Non-pigmented ciliary epithelial cell (primary cell): ENCODE results near the gene AGRN.

Experiments used
- DNase-seq: peaks from one replicate; pipeline ENCODE4 v3.0.0-alpha.2; 2010; ENCODE audit warnings: low read depth

The AGRN gene

DNA sequence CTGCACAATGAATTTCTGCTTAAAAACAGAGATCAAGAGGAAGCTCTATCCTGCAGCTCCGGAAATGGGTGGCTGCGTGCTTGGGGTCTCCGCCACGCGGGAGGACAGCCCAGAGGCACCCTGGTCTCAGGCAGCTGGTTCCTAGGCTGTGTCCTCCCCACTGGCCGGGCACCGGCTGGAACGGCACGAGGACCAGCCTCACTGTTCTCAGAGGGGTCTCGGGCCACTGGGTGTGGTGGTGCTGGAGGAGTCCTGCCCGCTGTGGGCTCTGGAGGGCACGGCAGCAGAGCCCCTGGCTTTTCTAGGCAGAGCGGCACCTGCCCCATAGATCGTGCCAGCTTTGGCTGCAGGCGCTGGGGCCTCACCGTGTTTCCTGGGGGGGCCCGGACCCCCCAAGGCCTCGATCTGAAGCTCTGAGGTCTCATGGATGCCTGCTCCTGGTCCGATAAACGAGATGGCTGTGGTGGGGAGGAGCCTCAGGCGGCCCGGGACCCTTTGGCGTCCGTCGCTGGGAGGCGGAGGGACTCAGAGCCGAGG is 62.4 kb downstream of the AGRN start:
- DNase-seq = no peak

DNA sequence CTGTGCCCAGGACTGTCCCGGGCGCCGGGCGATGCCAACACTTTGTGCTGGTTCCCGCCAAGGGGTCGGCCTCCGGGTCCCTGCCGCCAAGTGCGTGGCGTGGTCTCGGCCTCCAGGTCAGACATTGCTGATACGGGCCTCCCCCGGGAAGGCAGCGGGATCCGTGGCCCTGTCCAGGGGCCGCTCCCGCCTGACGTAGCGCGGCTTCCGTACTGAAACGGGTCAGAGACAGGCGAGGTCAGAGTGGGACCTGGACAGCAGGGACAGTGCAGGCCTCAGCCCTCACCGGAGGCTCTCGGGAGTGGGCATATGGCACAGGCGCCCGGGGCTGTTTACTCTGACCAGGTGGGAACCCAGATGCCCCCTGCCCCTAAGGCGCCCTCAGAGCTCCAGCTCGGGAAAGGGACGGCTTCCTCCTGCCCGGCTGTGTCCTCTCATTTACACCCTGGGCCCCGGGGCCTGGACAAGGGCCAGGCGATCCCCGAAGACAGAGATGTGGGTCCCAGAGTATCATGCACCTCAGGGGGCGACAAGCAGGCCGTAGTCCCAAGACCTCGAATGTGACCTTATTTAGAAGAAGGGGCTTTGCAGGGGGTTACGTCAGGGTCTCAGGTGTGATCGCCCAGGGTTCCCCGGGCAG is 63.0 kb downstream of the AGRN start:
- no peak for DNase-seq

- no peak for DNase-seq
Observed at GRCh38 chr1:1083416-1084371, 63.8 kb downstream of the AGRN start.

DNA sequence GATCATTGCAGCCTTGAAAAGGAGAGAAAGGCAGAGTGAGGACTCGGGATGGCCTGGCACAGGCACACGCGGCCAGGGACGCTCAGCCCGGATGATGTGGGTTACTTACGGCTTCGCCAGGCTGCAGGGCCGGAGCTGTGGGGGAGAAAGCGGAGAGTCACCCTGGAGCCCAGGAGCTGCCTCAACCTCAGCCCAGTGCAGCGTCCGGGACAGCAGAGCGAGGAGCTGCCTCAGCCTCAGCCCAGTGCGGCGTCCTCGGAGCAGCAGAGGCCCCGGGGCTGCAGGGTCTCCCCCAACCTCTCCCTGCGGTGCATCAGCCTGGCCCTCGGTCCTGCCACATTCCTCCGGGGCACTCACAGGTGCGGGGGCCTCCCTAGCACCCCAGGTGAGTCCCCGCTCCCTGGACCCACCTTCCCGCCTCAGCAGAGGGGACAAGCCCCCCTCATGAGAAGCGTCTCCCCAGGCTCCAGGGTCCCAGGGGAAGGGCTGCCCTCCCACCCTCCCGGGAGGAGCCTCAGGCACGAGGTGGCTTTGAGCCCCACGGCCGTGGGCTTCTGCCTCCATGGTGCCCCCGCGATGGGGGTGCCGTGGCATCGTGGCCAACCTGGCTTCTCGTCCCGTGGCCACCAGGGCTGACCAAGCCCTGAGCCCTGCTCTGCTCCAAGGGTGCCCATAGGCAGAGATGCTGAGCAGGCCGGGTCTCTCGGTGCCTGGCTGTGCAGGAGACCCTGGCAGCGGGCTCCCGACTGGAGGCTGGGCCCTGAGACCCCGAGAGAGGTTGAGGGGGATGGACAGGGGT is 64.7 kb downstream of the AGRN start:
- DNase-seq = no peak

DNA sequence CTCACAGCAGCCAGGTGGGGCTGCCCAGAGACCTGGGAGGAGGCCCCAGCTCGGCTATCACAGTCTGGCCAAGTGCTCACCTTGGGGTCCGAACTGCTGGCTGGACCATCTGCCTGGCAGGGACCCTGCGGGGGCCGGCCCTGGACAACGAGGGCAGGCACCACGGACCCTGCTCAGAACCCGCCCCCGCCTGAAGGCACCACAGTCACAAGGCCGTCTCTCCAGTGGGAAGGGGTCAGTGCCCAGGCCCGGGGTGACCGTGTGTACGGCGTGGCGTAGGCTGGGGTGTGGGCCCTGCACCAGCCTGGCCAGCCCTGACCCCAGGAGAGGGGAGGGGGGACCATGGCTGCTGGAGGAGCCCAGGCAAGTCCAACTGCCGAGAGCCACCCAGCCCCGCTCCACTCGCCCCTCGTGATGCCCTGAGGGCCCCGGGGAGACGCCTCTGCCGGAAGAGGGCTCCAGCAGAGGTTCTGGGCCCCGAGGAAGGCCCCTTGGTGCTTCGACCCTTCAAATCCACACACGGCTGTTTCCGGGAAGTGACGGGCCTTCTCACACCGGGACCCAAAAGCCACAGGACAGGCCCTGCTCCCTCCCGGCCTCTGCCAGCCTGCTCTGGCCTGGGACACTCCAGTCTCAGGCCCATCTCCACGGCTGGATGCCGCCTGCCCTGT is 65.4 kb downstream of the AGRN start:
- no peak for DNase-seq

DNA sequence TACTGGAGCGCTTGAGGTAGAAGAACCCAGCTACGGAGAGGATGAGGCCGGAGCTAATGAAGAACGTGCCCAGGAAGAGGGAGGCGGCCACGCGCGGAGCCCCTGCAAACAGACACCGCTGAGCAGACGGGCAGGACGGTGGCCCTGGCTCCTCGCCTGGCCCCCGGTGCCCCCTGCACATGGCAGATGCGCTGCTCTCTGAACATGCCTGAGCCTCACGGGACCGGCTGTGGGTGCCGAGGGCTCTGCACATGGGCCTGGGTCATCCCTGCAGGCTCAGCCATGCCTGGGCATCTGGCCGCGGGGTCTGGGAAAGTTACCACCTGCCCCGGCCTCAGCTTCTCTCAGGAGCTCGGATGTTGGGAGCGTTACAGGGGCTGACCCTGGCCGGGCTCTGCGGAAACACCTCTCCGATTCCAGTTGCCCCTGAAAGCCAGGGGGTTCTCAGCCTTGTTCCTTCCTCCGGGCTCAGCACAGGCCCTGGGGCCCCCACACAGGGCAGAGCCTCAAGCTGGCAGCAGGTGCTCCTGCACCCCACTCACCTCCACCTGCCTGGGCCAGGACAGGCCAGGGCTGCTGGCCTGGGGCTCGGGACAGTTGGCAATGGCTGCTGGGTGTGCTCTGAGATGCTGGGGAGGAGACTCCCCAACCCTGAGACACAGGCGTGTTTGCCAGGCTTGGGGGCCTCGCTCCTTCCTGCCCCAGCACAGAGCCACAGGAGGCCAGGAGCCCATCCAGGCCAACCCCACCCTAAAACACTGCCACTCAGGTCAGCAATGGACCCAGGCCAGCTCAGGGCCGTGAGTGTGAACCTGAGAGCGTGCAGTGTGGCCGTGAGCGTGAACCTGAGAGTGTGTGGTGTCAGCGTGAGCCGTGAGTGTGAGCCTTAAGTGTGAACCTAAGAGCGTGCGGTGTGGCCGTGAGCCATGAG is 66.3 kb downstream of the AGRN start:
- no peak for DNase-seq

DNA sequence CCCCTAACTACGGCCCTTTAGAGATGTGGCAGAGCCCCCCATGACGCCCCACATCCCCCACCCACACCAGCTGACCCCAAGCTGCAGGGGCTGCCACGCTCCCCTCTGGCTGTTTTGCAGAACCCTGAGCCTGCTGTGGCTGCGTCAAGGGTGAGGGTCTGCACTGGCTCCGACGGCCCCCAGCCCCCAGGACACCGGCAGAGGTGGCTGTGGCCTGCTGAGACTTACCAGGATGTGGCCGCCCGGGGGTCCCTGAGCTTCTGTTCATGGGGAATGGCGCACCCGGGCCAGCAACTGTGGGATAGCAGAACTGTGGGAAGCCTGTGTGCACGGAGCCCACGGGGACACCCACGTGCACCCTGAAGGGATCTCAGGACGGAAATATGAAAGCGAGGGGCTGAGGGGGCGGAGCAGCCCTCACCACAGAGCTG is 67.0 kb downstream of the AGRN start:
- no peak for DNase-seq

DNA sequence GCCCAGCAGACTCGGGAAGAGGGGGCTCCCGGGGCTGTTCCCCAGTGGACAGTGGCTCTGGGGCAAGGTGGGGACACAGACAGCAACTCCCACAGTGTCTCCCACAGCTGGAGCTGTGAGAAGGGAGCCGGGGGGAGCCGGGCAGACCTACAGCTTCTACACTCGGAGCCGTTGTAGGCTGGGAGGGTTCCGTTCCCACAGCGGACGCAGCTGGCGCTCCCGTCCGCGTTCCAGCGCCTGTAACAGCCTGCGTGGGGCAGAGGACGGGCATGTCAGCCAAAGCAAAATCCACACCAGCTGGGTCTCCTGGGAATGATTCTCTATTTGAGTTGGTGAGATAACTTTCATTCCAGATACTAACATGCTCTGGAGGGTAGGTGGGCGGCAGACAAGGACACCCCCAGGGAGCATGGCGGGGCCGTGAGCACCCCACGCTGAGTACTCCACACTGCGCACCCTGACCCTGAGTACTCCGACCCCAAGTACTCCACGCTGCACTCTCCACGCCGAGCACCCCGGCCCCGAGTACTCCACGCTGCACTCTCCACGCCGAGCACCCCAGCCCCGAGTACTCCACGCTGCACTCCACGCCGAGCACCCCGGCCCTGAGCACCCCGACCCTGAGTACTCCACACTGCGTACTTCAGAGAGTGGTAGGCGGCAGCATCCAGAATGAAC is 67.6 kb downstream of the AGRN start:
- no peak for DNase-seq

DNA sequence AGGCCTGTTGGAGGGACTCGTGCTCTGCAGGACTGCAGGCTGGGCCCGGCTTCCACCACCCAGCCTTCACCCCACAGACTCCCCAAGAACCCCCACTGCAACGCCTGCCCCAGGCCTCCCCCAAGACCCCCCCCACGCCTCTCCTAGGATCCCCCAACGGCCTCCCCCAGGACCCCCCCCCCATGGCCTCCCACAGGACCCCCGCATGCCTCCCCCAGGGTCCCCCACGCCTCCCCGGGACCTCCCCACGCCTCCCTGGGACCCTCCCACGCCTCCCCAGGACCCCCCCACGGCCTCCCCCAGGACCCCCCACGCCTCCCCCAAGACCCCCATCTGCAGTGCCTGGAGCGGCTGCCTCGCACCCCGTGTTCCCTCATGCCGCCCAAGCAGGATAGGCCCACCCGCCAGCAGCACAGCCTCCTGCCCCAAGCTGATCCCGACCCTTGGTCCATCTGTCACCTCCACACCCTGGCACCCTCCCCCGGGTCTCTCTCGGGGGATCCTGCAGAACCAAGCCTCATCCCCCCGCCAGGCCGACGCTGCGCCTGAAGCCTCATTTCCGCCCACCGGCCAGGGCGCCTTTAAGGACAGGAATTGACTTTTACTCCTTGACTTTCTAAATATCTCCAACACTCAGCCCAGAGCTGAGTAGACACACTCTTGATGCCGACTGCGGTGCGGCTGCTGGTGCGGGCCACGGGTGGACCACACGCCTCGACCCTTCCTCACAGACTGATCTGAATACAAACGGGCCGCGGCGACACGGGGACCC is 68.3 kb downstream of the AGRN start:
- no peak for DNase-seq

- DNase-seq = no peak
Observed at GRCh38 chr1:1088801-1089680, 69.1 kb downstream of the AGRN start.

DNA sequence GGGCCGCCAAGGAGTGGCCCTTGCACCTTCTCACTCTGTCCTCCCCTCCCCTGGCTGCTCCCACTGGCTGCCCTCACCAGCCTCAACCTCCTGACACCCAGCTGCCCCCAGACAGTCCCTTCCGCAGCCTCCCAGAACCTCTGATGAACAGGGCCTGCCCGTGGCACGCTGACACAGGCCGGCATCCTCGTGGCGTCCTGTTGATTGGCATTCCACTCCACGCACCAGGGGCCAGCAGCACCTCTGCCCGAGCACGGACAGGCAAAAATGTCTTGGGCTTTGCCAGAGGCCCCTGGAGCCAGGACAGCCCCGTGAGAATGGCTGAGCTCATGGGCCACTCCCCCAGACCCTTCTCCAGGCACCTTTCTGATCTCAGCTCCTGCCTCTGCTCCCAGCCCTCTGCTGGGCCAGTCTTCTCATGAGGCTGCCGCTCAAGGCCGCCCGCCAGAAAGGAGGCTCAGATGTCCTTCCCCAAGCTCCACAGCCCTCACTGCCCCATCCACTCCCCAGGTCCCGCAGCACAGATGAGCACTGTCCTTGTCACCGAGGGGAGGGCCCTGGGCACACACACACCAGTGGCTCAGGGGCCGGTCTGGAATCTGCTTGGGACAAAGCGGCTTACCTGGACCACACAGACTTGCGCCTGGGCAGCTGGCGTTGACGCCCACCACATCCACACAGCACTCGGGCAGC is 70.0 kb downstream of the AGRN start:
- no peak for DNase-seq

GRCh38 chr1:1090424-1091343 is 70.8 kb downstream of the AGRN start:
- DNase-seq = no peak

DNA sequence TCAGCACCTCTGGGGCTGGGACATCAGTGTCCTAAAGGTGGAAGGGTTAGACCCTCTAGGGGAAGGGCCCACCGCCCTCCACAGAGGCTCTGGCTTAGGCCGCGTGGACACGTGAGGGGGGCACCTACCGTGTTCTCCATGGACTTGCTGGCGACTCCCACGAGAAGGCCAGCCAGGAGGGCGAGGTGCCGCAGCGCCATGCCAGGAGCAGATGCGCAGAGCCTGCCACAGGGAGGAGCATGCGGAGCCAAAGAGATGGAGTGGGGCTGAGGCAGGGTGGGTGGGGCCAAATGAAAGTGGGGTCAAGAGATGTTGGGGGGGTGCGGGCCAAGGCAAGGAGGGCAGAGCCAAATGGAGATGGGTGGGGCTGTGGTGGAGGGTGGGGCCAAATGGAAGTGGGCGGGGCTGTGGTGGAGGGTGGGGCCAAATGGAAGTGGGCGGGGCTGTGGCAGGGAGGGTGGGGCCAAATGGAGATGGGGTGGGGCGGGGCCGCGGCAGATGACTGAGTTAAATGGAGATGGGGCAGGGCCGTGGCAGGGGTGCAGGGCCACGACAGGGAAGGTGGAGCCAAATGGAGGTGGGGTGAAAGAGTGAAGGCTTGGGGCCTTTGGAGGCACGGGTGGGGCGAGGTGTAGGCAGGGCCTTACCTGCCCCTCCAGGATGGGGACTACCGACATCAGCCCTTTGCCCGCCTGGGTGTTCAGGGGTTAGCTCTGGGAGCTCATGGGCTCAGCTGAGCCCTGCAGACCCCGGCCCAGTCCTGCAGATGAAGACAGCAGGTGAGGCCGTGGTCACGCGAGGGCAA is 71.6 kb downstream of the AGRN start:
- DNase-seq = no peak

GRCh38 chr1:1092149-1092855 is 72.4 kb downstream of the AGRN start:
- no peak for DNase-seq
